Sciatic nerve (tissue), 2 donors: ENCODE data around the gene GP9. TPM values are rescaled to one million over a fixed set of nuclear protein-coding genes. Genes with fewer than 3 reads are reported as not detected.

Experiments used
- ATAC-seq: fragments of 200-7000 bp; cut with Tn5 transposase; one replicate; pipeline ENCODE4 v1.9.1; 2020; ENCODE audit warnings: mild to moderate bottlenecking, moderate library complexity
- DNase-seq: peaks from one replicate; pipeline ENCODE4 v3.0.0-alpha.2; 2020; ENCODE audit warnings: low spot score
- intact Hi-C: fragments of 100-400 bp; cut with DNase I; formaldehyde crosslinking; loops from one replicate; pipeline ENCODE4 v1.14.2; 2022
- total RNA-seq: library from RNA; stranded (reverse); fragmentation: NEBNext Ultra II Directional; extraction: Animal tissue kit (Norgen Biotek cat#: 25700); gene quantifications from one replicate; pipeline ENCODE4 v1.2.1, GENCODE V29; 2021
- donor health status: DM: no; HTN: no; CAD: no.
- donor health status: DM: no; HTN: no; CAD: no.

The GP9 gene
- total RNA-seq, 1 donor from 2014 or later, result 0.53 TPM

DNA sequence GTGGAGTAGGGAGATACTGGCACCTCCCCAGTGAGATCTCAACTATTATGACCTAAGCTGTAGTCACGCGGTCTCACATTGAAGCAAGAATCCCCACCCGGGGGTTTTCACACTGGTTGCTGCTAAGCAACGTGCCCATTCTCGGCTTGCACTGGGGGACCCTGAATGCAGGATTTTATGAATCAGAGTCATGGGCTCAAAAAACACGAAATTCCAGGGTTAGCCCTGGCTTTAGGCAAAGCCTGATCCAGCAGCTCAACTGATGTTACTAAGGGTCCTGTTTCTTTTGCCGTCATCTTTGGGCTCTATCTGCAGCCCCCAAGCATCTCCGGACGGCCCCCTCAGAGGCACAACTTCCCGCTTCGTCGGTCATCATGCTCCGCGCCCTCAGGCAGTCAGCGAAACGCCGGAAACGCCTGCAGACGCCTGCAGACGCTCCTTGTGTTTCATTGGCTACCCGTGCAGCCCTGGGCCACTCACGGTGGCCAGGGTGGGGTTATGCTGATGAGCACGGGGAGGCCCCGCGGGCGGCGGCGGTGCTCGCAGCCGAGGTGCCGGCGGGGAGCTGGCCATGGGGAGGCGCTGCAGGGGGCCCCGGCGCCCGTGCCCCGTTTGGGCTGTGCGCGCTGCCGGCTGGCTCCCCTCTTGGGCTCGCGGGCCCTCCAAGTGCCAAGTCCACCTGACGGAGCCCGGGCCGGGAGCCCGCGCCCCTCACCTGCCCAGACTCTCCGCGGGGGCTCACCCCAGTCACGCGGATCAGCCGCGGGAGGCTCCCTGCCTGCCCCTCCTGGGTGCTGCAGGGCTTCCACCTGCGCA lies 33.6 kb upstream of the GP9 start:
- intact Hi-C loops, result no loop called here
- DNase-seq, result peak; percentile 88
- ATAC-seq, result peak; percentile 94

- DNase-seq (no peak), ATAC-seq (no peak)
- intact Hi-C loops, result no loop called here
Observed at GRCh38 chr3:129027544-129027880, 33.1 kb upstream of the GP9 start.

- intact Hi-C loops, result no loop called here
- peak; percentile 13 for DNase-seq
Observed at GRCh38 chr3:129028866-129029265, 31.7 kb upstream of the GP9 start.

DNA sequence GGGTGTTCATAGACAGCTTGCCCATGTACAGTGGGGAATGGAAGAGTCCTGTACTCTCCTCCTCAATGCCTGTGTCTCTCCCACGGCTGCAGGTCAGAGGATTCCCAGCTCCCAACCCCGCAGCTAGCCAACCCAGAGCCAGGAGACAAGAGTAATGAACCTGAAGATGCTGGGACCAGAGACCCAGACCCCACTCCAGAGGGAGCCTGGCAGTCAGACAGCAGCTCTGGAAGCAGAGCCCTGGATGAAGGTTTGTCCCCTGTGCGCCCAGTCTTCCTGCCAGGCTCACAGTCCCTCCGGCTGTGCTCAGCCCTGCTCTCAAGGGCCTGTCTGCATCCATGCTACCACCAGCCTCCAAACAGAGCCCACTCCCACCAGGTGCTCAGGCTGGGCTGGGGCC lies 30.0 kb upstream of the GP9 start:
- no peak for DNase-seq
- intact Hi-C loops, result no loop called here
- ATAC-seq, result no peak

More at GRCh38 chr3:129028866-129029265, 31.7 kb upstream of the GP9 start:
- no peak for ATAC-seq

DNA sequence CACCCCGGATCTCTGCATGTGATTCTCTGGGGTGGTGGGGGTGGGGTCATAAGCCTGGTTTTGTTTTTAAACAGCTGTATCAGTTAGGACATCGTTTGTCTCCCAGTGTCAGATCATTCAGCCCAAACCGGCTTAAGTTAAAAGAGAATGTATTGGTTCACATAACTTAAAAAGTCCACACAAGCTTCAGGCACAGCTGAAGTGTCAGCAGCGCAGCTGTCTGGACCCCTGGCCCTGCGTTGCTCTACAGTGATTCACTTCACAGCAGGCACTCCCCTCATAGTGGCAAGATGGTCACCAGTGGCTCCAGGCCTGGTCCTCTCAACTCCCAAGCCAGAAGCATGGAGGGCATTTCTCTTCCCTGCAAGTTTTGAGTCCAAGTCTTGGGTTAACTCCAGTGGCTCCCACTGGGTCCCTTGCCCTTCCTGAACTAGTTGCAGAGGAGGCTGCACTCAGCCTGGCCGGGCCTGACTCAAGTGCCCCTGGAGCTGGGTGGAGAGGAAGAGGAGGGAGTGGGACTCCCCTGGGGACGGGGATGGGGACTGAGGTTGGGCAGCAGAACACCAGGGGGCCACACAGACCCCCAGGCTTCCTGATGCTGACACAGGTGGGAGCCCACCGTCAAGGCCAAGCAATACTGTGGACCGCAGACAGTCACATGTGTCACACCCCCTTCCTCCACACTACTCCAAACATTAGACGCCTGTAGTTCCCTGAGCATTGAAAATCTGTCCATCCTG lies 28.9 kb upstream of the GP9 start:
- ATAC-seq, result no peak
- DNase-seq, result peak; percentile 8
- intact Hi-C loops, result no loop called here

DNA sequence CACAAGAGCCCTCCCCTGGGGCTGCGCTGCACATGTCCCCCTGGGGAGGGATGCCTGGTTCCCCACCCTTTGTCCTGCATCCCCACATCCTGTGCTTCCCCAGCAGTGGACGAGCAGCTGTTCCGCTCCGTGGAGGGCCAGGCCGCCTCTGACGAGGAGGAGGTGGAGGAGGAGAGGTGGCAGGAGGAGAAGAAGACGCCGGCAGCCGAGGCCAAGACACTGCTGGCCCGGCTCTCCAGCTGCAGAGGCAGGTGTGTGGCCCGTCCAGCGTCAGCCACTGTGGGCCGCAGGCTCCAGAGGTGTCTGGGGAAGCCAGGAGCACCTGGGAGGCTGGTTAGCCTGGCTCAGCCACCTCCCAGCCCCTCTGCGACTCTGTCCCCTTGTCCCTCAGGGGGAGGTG lies 27.9 kb upstream of the GP9 start:
- ATAC-seq, result no peak
- intact Hi-C loops, result no loop called here
- no peak for DNase-seq

DNA sequence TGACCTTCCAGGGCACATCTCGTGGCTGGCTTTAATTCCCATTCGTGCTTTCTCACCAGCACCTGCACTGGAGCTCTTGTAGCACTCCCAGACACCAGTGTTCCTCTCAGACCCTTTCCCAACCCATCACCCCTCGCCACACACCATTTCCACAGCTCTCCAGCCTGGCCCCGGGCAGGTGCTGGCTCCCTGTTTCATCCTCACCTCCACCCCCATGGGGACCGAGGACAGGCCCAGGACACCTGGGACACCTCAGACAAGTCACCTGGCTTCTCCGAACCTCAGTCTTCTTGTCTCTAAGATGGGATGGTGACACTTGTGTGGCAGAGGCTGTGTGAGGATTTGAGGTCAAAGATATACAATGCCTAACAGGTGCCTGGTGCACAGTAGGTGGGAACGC lies 27.4 kb upstream of the GP9 start:
- intact Hi-C loops, result no loop called here
- DNase-seq (no peak), ATAC-seq (no peak)

DNA sequence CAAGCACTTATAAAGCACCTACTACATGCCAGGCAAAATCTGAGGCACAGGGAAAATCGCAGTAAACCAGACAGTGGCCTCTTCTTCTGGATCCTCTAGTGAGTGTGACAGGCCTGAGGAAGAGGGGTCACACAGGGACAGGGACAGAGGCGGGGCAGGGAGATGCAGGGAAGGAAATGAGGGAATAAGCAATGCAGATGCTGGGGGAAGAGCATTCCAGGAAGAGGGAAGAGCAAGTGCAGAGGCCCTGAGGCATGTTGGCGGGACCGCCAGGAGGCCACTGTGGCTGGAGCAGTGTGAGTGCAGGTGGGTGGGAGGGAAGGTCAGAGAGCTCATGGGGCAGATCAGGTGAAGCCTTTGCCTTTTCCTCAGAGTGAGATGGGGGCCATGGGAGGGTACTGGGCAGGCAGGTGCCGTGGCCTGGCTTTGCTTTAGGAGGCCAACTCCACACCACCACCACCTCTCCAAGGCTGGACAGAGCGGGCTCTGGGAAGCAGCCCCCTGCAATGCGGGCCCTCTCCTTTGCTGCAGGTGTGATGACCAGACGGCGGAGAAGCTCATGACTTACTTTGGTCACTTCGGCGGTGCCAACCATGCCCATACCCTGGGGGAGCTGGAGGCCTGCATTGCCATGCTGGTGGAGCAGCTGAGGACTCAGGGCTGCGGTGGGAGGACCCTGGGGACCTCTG lies 26.8 kb upstream of the GP9 start:
- ATAC-seq (no peak), DNase-seq (no peak)
- intact Hi-C loops, result no loop called here

- intact Hi-C loops, result no loop called here
- no peak for DNase-seq
Observed at GRCh38 chr3:129034642-129035041, 25.9 kb upstream of the GP9 start.

GRCh38 chr3:129035360-129036221 lies 25.0 kb upstream of the GP9 start:
- DNase-seq, result no peak
- ATAC-seq, result no peak
- intact Hi-C loops, result no loop called here

More at GRCh38 chr3:129034642-129035041, 25.9 kb upstream of the GP9 start:
- no peak for ATAC-seq

GRCh38 chr3:129036222-129037092 lies 24.1 kb upstream of the GP9 start:
- ATAC-seq (no peak), DNase-seq (no peak)
- intact Hi-C loops, result no loop called here

DNA sequence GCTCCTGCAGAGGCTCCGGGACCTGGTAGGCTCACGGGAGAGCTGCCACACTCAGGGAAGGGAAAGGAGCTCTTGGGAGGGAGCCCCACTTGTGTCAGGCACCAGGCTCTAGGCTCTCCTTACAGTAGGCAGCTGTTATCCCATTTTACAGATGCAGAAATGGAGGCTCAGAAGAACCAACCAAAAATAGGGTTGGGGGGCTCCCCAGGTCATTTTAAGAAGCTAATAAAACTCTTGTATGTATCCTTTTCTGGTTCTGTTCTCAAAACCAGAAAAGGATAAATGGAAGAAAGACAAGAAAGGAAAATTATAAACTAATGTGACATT lies 23.5 kb upstream of the GP9 start:
- intact Hi-C loops, result no loop called here
- DNase-seq (peak; percentile 12), ATAC-seq (no peak)

DNA sequence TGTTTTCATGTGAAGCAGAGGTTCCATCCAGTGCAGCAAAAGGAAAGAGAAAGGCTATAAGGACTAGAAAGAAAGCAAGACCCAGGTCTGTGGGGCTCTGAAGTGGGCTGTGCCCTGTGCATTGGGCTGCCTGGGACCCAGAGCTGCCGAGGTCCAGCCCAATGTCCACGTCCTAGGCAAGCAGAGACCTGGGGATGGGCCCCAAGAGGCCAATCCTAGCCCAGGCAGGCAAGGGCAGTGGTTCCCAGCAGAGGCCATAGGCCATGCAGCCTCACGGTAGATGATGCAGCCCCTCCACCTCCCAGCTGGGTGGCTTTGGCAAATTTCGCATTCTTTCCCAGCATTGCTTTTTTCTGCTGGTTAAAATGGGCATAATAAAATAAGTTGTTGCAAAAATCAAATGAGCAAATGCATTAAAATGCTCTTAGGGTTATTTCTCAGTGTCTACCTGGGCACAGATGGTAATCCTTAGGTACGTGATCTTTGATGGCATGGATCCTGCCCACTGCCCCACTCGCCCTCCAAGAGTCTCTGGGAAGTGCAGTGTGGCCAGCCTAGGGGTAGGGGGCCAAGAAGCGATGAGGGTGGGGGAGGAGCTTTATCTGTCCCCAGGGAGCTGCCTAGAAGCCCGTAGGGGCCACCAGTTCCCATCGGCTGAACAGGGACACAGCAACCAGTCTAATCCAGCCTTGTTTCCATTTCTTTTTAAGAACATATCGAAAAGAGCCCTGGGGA lies 22.3 kb upstream of the GP9 start:
- ATAC-seq (no peak), DNase-seq (peak; percentile 30)
- intact Hi-C loops, result no loop called here

- ATAC-seq, result peak; percentile 32
- intact Hi-C loops, result loop anchor here (1.0 kb wide), 1 partner anchor 36 kb away; no protein-coding TSS in a partner anchor
- peak; percentile 49 for DNase-seq
Observed at GRCh38 chr3:129039271-129040038, 21.1 kb upstream of the GP9 start.

DNA sequence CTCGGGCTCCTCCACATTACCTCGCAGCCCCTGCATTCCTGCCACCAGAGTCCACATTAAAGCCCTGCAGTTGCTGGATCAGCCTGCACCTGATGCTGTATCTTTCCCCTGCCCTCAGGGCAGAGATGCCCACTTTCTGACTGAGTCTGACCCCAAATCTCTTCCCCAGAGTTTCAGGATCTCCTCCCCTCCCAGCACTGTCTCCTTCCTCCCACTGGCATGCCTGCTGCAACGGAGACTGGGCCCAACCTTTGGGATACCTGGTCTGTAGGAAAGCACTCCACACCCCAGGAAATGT lies 20.6 kb upstream of the GP9 start:
- intact Hi-C loops, result no loop called here
- ATAC-seq (no peak), DNase-seq (no peak)

GRCh38 chr3:129040579-129041300 lies 19.8 kb upstream of the GP9 start:
- intact Hi-C loops, result no loop called here
- DNase-seq (peak; percentile 40), ATAC-seq (no peak)

- ATAC-seq (peak; percentile 42), DNase-seq (no peak)
- intact Hi-C loops, result no loop called here
Observed at GRCh38 chr3:129045675-129046036, 14.9 kb upstream of the GP9 start.
